ENCODE measurements around the gene SORCS2.

The SORCS2 gene

DNA sequence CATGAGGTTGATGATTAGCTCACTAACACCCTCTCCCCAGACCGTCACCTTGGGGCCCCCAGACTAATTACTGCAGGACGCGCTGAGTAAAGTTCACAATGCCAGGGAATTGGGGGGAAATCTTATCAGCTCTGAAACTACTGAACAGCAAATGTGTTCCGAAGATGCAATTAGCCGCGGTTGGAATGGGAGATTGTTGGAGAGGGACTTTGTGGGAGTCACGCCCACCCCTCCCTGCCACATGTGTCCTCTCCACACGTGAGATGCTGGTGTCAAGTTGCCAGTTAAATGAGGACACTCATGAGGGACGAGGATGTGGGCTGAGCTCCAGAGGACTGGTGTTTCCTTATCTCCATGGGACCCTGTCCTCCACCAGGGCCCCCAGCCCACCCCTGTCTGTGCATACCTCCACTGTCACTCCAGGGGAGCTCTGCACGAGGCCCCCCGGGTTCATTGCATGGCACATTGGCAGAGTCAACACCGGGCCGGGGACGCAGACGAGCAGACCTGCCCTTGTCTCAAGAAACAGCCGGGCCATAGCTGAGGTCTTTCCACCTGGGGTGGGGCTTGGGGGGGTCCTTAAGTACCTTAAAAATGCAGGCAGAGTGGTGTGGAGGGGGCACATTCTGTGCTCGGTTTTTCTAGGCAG, 417.8 kb downstream of the SORCS2 start:
- Mint-ChIP-seq H3K27ac (no peak overlapping the region), H3K4me3 (no peak overlapping the region), H3K36me3 (no peaks in the 10 kb centered on the region), H3K9me3 (no peaks in the 10 kb centered on the region), H3K4me1 (no peaks in the 10 kb centered on the region)
- no peak for ATAC-seq
- no peak for DNase-seq (ENCODE audit: low spot score in 2 of 2)

DNA sequence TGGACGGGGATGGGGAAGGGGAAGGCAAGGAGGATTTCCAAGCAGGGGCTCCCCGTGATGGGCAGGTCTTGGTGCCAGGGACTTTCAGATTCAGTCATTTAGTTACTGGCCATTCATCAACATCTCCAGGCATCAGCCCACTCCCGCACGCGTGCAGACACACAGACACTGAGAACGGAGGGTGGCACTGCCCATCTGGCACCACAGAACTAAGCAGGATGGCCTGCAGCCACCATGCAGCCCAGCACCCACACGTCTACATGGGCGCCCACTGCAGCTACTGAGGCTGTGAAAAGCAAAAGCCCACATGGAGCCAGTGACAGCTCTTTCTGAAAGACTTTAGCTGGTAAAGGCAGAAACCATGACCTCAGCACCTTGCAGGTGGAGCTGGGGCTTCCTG, 418.5 kb downstream of the SORCS2 start:
- ATAC-seq (no peak), DNase-seq (ENCODE audit: low spot score in 2 of 2) (no peak)

DNA sequence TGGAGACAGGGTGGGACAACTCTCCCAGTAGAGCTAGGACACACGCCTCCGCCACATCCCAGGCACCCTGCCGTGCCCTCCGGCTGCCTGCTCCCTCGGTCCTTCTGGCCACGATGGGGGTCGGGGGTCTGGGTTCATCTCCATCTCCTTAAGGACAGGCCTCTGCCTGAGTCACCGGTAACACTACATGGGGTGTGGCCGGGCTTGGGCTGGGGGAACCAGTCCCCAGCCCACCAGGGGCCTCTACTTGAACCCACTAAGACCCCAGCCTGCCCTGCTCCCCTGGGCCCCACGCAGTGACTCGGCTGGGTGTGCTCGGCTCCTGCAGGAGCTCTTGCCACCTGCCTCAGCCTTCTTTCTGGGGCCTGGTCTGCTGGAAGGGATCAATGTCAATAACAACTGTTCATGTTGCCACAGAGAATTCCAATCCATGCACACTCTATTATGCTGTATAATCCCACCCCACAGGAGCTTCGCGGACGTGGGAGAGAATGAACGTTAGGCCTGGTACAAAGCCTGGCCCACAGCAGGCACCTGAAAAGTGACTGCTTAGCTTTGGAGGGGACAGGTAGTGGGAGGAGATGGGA, 420.1 kb downstream of the SORCS2 start:
- DNase-seq (ENCODE audit: low spot score in 2 of 2) (no peak), ATAC-seq (no peak)
- no peak overlapping the region for H3K27ac Mint-ChIP-seq
- no peaks in the 10 kb centered on the region for H3K9me3 Mint-ChIP-seq
- H3K4me3 Mint-ChIP-seq: no peak overlapping the region
- H3K4me1 Mint-ChIP-seq: no peaks in the 10 kb centered on the region
- H3K36me3 Mint-ChIP-seq: no peaks in the 10 kb centered on the region

More for the DNA sequence above, 418.5 kb downstream of the SORCS2 start:
- Mint-ChIP-seq H3K9me3 (no peaks in the 10 kb centered on the region), H3K36me3 (no peaks in the 10 kb centered on the region), H3K4me3 (no peak overlapping the region), H3K4me1 (no peaks in the 10 kb centered on the region), H3K27ac (no peak overlapping the region)

DNA sequence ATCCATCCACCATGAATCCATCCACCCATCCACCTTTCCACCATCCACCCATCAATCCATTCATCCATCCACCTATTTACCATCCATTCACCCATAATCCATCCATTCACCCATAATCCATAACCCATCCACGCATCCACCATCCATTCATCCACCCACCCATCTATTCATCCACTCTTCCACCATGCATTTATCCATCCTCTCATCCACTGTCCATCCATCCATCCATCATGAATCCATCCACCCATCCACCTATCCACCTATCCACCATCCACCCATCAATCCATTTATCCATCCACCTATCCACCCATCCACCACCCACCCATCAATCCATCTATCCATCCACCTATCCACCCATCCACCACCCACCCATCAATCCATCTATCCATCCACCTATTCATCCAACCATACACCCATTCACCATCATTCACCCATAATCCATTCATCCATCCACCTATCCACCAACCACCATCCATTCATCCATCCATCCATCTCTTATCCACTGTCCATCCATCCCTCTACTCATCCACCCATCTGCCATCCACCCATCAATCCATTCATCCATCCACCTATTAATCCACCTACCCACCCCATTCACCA, 422.1 kb downstream of the SORCS2 start:
- Mint-ChIP-seq H3K36me3 (no peaks in the 10 kb centered on the region), H3K4me3 (no peak overlapping the region), H3K4me1 (no peaks in the 10 kb centered on the region), H3K9me3 (no peaks in the 10 kb centered on the region), H3K27ac (no peak overlapping the region)
- no peak for DNase-seq (ENCODE audit: low spot score in 2 of 2)
- no peak for ATAC-seq

DNA sequence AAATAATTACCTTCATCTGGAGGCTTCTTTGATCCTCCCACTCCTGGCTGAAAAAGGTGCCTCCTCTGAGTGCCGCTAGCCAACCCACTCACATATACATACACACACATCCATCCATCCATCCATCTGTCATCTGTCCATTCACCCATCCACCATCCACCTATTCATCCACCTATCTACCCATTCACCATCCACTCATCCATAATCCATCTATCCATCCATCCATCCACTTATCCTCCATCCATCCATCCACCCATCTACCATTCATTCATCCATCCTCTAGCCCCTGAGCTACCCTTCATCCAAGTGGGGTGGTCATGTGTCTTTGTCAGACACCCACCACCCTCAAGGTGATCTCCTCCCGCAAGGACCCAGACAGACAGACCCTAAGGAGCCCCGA, 423.9 kb downstream of the SORCS2 start:
- Mint-ChIP-seq H3K36me3 (no peaks in the 10 kb centered on the region), H3K27ac (no peak overlapping the region), H3K4me3 (no peak overlapping the region), H3K4me1 (peaks cover 3% of the 10 kb centered on the region), H3K9me3 (no peaks in the 10 kb centered on the region)
- DNase-seq (ENCODE audit: low spot score in 2 of 2) (no peak), ATAC-seq (no peak)

DNA sequence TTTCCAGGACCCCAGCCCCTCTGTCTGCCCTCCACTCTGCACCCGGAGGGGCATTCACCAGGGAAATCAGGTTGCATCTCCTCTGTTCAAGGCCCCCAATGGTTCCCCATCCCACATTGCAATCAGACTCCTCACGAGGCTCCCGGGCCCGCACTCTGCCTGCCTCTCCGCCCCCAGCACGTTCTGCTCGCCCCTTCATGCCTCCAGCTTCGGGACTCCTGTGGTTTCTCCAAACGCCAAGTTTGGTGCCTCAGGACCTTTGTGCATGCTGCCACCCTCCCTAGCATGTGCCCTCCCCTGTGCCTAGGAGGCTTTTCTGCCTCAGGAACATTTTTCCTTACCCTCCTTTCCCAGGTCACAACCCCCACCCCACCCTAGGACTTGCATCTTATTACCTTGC, 426.0 kb downstream of the SORCS2 start:
- Mint-ChIP-seq H3K4me1 (peaks cover 6% of the 10 kb centered on the region), H3K36me3 (no peaks in the 10 kb centered on the region), H3K9me3 (no peaks in the 10 kb centered on the region), H3K27ac (no peak overlapping the region), H3K4me3 (no peak overlapping the region)
- DNase-seq (ENCODE audit: low spot score in 2 of 2) (no peak), ATAC-seq (no peak)

DNA sequence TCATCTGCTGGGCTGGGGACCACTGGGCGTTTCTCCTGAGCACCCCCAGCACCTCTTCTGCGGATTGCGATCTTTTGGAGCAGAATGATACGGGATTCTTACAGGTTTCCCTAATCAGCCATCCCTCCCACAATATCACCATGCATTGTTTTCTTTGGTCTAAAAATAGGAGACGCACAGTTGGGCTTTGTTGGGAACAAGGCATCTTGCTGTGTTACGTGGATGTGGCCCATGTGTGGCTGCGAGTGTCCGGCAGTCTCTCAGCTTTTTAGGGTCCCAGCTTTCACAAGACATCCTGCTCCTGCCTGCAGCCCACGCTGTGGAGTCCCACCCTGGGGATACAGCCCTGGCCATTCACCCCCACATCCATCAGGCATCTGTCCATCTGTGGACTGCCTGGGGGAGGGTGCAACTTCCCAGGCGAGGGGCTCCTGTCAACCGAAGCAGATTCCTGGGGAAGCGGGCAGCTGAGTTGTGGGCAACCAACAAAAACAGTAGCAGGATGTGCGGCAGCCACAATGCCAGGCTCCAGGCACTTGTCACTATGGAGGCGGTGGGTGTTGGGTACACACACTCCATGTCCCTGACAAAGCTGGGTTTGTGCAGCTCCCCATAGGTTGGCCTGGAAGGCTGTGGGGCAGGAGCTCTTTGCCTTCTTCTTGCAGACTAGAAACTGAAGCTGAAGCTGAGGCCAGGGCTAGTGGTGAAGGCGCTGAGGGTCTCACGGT, 427.9 kb downstream of the SORCS2 start:
- no peaks in the 10 kb centered on the region for H3K9me3 Mint-ChIP-seq
- peaks cover 6% of the 10 kb centered on the region for H3K4me1 Mint-ChIP-seq
- ATAC-seq: no peak
- H3K36me3 Mint-ChIP-seq: no peaks in the 10 kb centered on the region
- H3K27ac Mint-ChIP-seq: no peak overlapping the region
- no peak overlapping the region for H3K4me3 Mint-ChIP-seq
- no peak for DNase-seq (ENCODE audit: low spot score in 2 of 2)

DNA sequence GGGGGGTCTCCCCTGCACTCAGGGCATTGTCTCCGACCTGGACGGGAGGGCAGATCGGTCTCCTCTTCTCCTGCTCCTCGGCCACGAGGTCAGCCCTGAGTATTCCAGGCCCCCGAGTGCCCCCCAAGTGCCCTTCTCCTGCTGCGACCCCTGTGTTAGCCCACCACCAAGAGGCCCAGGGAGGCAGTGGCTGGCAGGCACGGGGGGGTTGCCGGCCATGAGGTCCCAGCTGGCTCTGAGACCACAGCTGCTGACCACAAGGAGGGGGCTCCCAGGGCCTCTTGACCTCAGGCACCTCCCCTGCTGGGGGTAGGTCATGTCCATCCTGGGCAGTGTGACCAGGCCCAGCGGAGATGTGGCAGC, 428.5 kb downstream of the SORCS2 start:
- Mint-ChIP-seq H3K27ac (no peak overlapping the region), H3K9me3 (no peaks in the 10 kb centered on the region), H3K4me3 (no peak overlapping the region), H3K4me1 (peaks cover 6% of the 10 kb centered on the region), H3K36me3 (no peaks in the 10 kb centered on the region)
- no peak for DNase-seq (ENCODE audit: low spot score in 2 of 2)
- ATAC-seq: no peak

DNA sequence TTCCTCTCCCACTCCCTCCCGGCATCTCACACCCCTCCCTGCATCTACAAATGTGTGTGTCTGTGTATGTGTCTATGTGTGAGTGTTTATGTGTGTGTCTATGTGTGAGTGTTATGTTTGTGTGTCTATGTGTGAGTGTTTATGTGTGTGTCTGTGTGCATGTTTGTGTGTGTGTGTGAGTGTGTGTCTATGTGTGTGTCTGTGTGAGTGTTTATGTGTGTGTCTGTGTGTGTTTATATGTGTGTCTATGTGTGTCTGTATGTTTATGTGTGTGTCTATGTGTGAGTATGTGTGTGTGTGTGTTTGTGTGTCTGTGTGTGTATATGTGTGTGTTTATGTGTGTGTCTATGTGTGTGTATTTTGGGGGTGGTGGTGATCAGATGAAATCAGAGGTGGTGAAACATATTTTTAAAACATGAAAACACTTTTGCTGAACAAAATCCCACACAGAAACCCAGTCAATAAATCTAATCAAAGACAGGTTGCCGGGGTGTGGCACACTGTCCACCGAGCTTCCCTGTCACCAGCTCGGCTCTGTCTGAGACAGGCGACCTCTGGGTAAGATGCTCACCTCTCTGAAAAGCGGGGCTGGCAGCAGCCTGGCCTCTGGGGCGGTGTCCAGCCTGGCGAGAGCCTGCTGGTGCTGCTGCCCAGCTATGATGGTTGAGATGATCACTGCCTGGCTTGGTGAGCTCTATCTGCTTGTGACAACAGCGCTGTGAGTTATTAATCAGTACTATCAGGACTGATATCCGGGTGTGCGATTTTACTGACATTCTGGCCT, 429.1 kb downstream of the SORCS2 start:
- Mint-ChIP-seq H3K9me3 (no peaks in the 10 kb centered on the region), H3K36me3 (no peaks in the 10 kb centered on the region), H3K27ac (no peak overlapping the region), H3K4me3 (no peak overlapping the region), H3K4me1 (peaks cover 6% of the 10 kb centered on the region)
- DNase-seq (ENCODE audit: low spot score in 2 of 2) (no peak), ATAC-seq (no peak)

DNA sequence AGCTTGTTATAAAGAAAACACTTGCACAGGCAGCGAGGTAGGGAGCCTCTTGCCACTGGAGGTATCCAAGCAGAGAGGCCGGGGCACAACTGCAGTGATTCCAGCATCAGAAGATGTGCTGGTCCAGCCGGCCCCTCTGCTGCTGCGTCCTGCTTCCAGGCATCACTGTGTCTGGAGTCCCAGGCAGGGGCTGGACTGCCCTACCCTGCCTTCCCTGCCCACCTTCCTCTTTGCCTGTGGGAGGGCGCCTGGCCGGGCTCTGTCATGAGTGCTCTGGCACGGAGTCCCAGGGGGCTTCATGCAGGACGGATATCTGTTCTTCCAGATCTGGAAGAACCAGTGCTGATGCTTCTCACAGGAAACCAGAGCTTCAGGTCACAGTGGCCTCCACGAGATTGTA, 430.0 kb downstream of the SORCS2 start:
- ATAC-seq (no peak), DNase-seq (ENCODE audit: low spot score in 2 of 2) (no peak)
- Mint-ChIP-seq H3K27ac (no peak overlapping the region), H3K4me3 (no peak overlapping the region), H3K9me3 (no peaks in the 10 kb centered on the region), H3K36me3 (no peaks in the 10 kb centered on the region), H3K4me1 (peaks cover 6% of the 10 kb centered on the region)

DNA sequence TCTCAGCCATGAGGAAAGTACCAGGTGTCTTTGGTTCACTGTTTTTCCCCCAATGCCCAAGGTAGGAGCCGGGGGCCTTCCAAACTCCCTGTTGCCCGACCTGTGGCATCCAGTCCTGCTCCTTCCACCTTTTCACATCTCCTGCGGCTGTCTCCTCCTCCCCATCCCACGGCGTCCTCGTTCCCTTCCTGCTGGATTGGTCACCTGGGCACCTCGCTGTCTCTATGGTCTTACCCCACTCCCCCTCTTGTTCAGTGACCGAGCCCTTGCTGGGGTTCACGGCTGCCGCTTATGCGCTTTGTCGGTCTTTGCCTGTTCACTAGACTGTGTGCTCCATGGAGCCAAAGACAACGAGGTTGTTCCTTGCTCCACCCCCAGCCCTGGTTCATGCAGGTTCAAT, 431.1 kb downstream of the SORCS2 start:
- no peak for DNase-seq (ENCODE audit: low spot score in 2 of 2)
- Mint-ChIP-seq H3K9me3 (no peaks in the 10 kb centered on the region), H3K27ac (no peak overlapping the region)

DNA sequence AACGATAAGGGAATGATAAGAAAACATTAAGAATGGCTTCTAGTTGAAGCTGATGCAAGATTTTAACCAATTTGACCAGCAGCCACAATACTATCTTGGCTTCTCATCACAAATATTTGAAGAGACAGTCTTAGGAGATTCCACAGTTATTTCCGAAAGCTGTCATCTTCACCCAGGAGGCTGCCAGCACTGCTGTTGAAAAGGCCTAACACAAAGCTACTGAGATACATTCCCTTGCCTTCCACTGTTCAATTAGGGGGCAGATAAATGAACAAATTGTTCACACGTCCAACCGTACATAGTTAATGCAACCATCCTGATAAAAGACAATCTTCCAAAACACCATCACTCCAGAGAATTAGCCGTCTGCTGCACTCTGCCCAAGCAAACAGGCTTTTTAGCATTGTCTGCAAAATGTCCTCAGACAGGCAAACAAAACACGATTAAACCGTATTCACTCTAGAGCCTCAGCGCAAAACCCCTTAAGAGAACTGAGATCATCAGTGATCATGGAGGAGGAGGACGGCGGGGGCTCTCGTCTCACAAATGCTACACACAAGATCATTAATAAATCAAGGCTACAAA, 432.1 kb downstream of the SORCS2 start:
- DNase-seq (ENCODE audit: low spot score in 2 of 2) (no peak), ATAC-seq (no peak)
- no peaks in the 10 kb centered on the region for H3K9me3 Mint-ChIP-seq
- H3K4me3 Mint-ChIP-seq: no peak overlapping the region
- peaks cover 6% of the 10 kb centered on the region for H3K4me1 Mint-ChIP-seq
- H3K36me3 Mint-ChIP-seq: no peaks in the 10 kb centered on the region
- peak overlapping the region; percentile 9 for H3K27ac Mint-ChIP-seq

More for the DNA sequence above, 431.1 kb downstream of the SORCS2 start:
- H3K4me3 Mint-ChIP-seq: no peak overlapping the region
- no peak for ATAC-seq
- peaks cover 6% of the 10 kb centered on the region for H3K4me1 Mint-ChIP-seq
- H3K36me3 Mint-ChIP-seq: no peaks in the 10 kb centered on the region

DNA sequence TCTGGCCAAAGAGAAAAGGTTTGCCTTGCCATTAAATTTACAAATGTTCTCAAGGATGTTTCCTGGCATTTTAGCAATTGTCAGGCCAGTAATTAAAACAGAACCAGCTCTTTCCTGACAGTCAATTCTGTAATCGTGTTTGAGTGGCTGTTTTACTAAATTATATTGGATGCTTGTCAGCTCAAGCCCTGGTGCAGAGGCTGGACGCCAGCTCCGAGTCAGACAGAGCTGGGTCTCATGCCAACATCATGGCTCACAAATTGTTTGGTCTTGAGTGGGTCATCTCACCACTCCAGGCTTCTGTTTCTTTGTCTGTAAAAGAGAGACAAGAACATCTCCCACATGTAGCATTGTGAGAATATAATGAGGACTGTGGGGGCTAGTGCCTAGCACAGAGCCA, 432.7 kb downstream of the SORCS2 start:
- peaks cover 11% of the 10 kb centered on the region for H3K4me1 Mint-ChIP-seq

DNA sequence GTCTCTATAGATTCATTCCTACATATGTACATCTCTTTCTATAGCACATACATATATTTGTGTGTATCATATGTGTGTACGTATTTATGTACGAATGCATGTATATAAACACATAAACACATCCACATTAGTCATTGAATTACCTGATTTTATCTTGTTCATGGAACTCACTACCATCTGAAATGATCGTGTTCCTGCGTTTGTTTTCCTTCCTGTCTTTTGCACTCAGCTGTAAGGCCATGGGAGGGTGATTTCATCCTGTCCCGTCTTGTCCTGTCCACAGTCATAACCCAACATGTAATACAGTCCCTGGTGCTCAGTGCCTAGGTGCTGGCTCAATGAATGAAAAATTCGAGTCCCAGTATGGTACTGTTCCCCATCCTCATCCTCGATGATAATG, 434.2 kb downstream of the SORCS2 start:
- Mint-ChIP-seq H3K36me3 (no peaks in the 10 kb centered on the region), H3K4me3 (no peak overlapping the region), H3K9me3 (no peaks in the 10 kb centered on the region)

More for the DNA sequence above, 432.7 kb downstream of the SORCS2 start:
- Mint-ChIP-seq H3K9me3 (no peaks in the 10 kb centered on the region), H3K27ac (peak overlapping the region; percentile 9), H3K4me3 (no peak overlapping the region), H3K36me3 (no peaks in the 10 kb centered on the region)
- ATAC-seq (no peak), DNase-seq (ENCODE audit: low spot score in 2 of 2) (no peak)

More for the DNA sequence above, 434.2 kb downstream of the SORCS2 start:
- Mint-ChIP-seq H3K27ac (no peak overlapping the region), H3K4me1 (peaks cover 5% of the 10 kb centered on the region)
- ATAC-seq: no peak
- no peak for DNase-seq (ENCODE audit: low spot score in 2 of 2)
